ENCODE results near the gene SLC35E2B. TPM values are rescaled to one million over a fixed set of nuclear protein-coding genes. Genes with fewer than 3 reads are reported as not detected.
A peak's percentile ranks its signal among the peaks of the same experiment; 100 is the strongest.
"Not testable (repeated sequence)": the region's sequence is repeated elsewhere in the genome, so short reads cannot be mapped to it uniquely, and the experiment has no call there.

SLC35E2B gene
- 39.6 and 41.7 TPM in 2 replicates for total RNA-seq (2021)
- long read RNA-seq, full-length matches to known transcripts = 47 of 74 reads
- long read RNA-seq, partial matches to known transcripts = 16 of 74 reads
- long read RNA-seq, other reads (novel, unspliced or antisense) = 11 of 74 reads

GRCh38 chr1:1692714-1693647 lies at the start of gene SLC35E2B:
TSS of gene SLC35E2B (minus strand) at chr1:1692795. CDS start at chr1:1676699, 16,096 bp downstream.
- H2BK15ac ChIP-seq (ENCODE audit: low read depth, low read length); H3T11ph ChIP-seq (ENCODE audit: low read length); H3K18ac ChIP-seq (ENCODE audit: insufficient read length, low read depth, low read length); H3K23ac ChIP-seq (ENCODE audit: insufficient read length, low read depth, low read length); H4K8ac ChIP-seq (replicated peaks; ENCODE audit: insufficient read length, low read depth, low read length); H3K79me1 ChIP-seq (ENCODE audit: insufficient read depth, low read depth, low read length, poor library complexity, severe bottlenecking); H3K27ac ChIP-seq (ENCODE audit: insufficient read length, low read depth, low read length); H2BK5ac ChIP-seq (ENCODE audit: insufficient read length, low read length); H3K23me2 ChIP-seq (ENCODE audit: insufficient read length, low read depth, low read length, poor library complexity, severe bottlenecking); H4K5ac ChIP-seq (ENCODE audit: insufficient read length, low read depth, low read length); H3K27me3 ChIP-seq (ENCODE audit: insufficient read depth, low read length); H3K56ac ChIP-seq (ENCODE audit: insufficient read length, low read depth, low read length); H2BK12ac ChIP-seq (ENCODE audit: insufficient read length, low read depth, low read length); H3K36me3 Mint-ChIP-seq (ENCODE audit: insufficient read depth in 1 of 3, low read depth in 3 of 3); H4K20me1 ChIP-seq (ENCODE audit: control insufficient read depth, insufficient read depth, insufficient read length); H3K4me1 Mint-ChIP-seq; H2BK120ac ChIP-seq (ENCODE audit: low read depth, low read length, poor library complexity, severe bottlenecking); H3K79me2 ChIP-seq (ENCODE audit: insufficient read depth, low read length); H3K14ac ChIP-seq (ENCODE audit: insufficient read depth, low read length); H3K9me3 ChIP-seq (ENCODE audit: control insufficient read depth, low read depth, low read length); H3K4me1 ChIP-seq (ENCODE audit: insufficient read depth, low read length); H3K4me2 ChIP-seq (ENCODE audit: insufficient read depth, insufficient read length, low read length); H2BK20ac ChIP-seq (ENCODE audit: low read depth, low read length, poor library complexity, severe bottlenecking); H3K27me3 Mint-ChIP-seq (ENCODE audit: low read depth); H2AFZ ChIP-seq (ENCODE audit: low read length); H4K91ac ChIP-seq (ENCODE audit: insufficient read length, low read depth, low read length); H3K4ac ChIP-seq (ENCODE audit: low read depth, low read length); H2AK5ac ChIP-seq (ENCODE audit: insufficient read length, low read length); H3K9me3 Mint-ChIP-seq: not testable (repeated sequence)
- peak within 1 kb of the TSS in 1 of 3 experiments; percentile 96; a peak in 4 of 7 replicates for H3K27ac Mint-ChIP-seq
- DNase-seq = peak; percentile 79
- WGBS (ENCODE audit: extremely low coverage, insufficient read length, low lambda C conversion rate) = no CpG with 5 or more reads among the region's 98 CpGs
- H3K4me3 Mint-ChIP-seq = peak within 1 kb of the TSS; percentile 65 to 76
- H3K9ac ChIP-seq (ENCODE audit: extremely low read depth, insufficient read length, low read length) = peak within 1 kb of the TSS; percentile 10

- H3K56ac ChIP-seq (ENCODE audit: insufficient read length, low read depth, low read length); H3K14ac ChIP-seq (ENCODE audit: insufficient read depth, low read length); H3K9me3 ChIP-seq (ENCODE audit: control insufficient read depth, low read depth, low read length); H2BK20ac ChIP-seq (ENCODE audit: low read depth, low read length, poor library complexity, severe bottlenecking); H2BK15ac ChIP-seq (ENCODE audit: low read depth, low read length); H4K20me1 ChIP-seq (ENCODE audit: control insufficient read depth, insufficient read depth, insufficient read length); H3K27me3 ChIP-seq (ENCODE audit: insufficient read depth, low read length); H2AFZ ChIP-seq (ENCODE audit: low read length); H3K9me3 Mint-ChIP-seq; H2BK12ac ChIP-seq (ENCODE audit: insufficient read length, low read depth, low read length); H3K9ac ChIP-seq (ENCODE audit: extremely low read depth, insufficient read length, low read length); H3K79me1 ChIP-seq (ENCODE audit: insufficient read depth, low read depth, low read length, poor library complexity, severe bottlenecking); H3K27ac Mint-ChIP-seq; H3K4ac ChIP-seq (ENCODE audit: low read depth, low read length); H3K4me3 Mint-ChIP-seq; H3K4me1 Mint-ChIP-seq; DNase-seq; H3K23me2 ChIP-seq (ENCODE audit: insufficient read length, low read depth, low read length, poor library complexity, severe bottlenecking); H4K91ac ChIP-seq (ENCODE audit: insufficient read length, low read depth, low read length); H2AK5ac ChIP-seq (ENCODE audit: insufficient read length, low read length); H4K5ac ChIP-seq (ENCODE audit: insufficient read length, low read depth, low read length); H3K4me2 ChIP-seq (ENCODE audit: insufficient read depth, insufficient read length, low read length); H2BK5ac ChIP-seq (ENCODE audit: insufficient read length, low read length); H3K79me2 ChIP-seq (ENCODE audit: insufficient read depth, low read length); H3K27ac ChIP-seq (ENCODE audit: insufficient read length, low read depth, low read length); H4K8ac ChIP-seq (replicated peaks; ENCODE audit: insufficient read length, low read depth, low read length); H3K18ac ChIP-seq (ENCODE audit: insufficient read length, low read depth, low read length); H2BK120ac ChIP-seq (ENCODE audit: low read depth, low read length, poor library complexity, severe bottlenecking); H3K27me3 Mint-ChIP-seq (ENCODE audit: low read depth); H3T11ph ChIP-seq (ENCODE audit: low read length); H3K23ac ChIP-seq (ENCODE audit: insufficient read length, low read depth, low read length); H3K4me1 ChIP-seq (ENCODE audit: insufficient read depth, low read length): not testable (repeated sequence)
- H3K36me3 Mint-ChIP-seq (ENCODE audit: insufficient read depth in 1 of 3, low read depth in 3 of 3) = peaks cover 5 to 19% (median 15%) of the 10 kb centered on the region in 3 experiments; a peak in 6 of 7 replicates
- WGBS (ENCODE audit: extremely low coverage, insufficient read length, low lambda C conversion rate) = no CpG with 5 or more reads among the region's 12 CpGs
These were observed 48.4 kb upstream of the SLC35E2B start for GRCh38 chr1:1741013-1741412.
